Hematopoietic multipotent progenitor cell (in vitro differentiated cells): ENCODE measurements around the gene TADA2A. TPM values are rescaled to one million over a fixed set of nuclear protein-coding genes. Genes with fewer than 3 reads are reported as not detected.
A peak's percentile ranks its signal among the peaks of the same experiment; 100 is the strongest.

Experiments used
- DNase-seq, 3 donors: peaks; one replicate each; pipeline ENCODE4 v3.0.0-alpha.2; 2011 to 2015; ENCODE audit warnings: low read depth in 2 of 3, low spot score in 2 of 3
- total RNA-seq: library from RNA; depleted of rRNA; stranded (reverse); fragments of >200 nt; gene quantifications from one replicate; pipeline ENCODE4 v1.2.3, GENCODE V29; 2012

Gene TADA2A, protein sequence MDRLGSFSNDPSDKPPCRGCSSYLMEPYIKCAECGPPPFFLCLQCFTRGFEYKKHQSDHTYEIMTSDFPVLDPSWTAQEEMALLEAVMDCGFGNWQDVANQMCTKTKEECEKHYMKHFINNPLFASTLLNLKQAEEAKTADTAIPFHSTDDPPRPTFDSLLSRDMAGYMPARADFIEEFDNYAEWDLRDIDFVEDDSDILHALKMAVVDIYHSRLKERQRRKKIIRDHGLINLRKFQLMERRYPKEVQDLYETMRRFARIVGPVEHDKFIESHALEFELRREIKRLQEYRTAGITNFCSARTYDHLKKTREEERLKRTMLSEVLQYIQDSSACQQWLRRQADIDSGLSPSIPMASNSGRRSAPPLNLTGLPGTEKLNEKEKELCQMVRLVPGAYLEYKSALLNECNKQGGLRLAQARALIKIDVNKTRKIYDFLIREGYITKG
- total RNA-seq, result 10.5 TPM

DNA sequence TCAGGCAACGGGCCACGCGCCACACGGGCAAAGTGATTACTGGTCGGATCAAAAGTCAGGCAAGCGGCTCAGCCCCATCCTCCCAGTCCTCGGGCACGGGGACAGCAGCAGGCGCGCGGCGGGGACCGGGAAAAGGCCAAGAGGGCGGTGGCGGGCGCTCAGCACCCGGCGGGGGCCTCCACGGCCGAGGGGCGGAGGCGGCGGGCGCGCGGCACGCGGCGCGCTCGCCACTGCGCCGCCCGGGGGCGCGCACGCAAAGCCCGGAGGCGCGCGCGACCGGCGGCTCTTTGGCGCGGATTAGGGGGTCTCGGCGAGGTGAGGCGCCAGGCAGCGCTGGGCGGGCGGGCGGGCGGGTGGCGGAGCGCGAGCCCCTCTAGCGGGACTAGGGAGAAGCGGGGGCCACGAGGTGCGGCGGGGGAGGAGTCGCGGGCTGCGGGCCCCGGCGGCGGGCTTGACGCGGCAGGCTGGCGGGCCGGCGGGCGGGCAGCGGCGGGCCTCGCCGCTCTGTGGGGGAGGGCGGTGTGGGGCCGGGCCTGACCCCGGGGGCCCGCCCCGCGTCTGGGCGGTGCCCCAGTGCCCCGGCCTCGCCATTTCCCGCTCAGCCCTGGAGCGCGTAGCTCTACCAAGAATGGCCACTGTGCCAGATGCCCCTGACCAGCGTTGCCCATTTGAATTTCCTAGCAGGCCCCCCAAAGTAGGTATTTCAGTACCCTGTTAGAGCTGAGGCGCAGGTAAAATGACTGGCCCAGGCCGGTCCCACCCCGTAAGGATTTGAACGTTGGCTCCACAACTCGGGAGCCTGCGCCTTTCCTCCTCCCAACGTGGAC is at the start of gene TADA2A, which contains the start of gene ACACA:
Gene TADA2A, plus strand, starts transcription at position 252 of the 827 bp plus-strand sequence. CDS start 4,480 bp downstream, outside the sequence.
Gene ACACA, minus strand, starts transcription at position 202 of the 827 bp plus-strand sequence. CDS start 537 bp downstream, outside the sequence.
- peak; percentile 41 to 83 (median 82) for DNase-seq

DNA sequence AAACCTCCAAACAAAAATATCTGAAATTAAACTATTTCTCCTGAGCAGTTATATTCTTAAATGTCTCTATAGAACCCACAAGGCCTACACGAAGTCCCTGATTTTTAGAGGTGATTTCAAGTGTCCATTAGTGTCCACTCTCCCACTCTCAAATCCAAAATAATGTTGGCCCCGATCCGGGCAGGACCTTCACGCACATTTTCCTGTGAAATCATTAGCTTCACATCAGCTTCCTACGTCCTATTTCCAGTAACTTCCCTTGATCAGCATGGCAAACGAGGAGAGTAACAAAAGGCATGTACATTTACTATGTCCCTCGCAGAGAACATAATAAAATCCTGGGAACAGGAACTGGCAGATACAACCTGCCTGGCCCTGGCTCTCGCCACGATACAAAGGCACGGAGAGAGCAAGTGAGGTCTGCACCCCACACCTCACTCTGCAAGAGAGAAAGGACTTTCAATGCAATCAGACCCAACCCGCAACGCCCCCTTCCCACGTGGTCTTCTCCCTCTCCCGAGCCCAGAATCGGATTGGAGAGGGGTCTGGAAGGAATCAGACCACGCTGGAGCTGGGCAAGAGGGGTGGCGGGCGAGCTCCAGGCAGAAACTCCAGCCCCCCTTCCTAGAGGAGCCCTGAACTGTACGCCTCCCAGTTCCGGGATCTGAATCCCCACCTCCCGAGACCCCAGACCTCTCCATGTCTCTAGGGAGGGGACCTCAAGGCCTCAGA is 48.4 kb upstream of the TADA2A start:
- peak in 2 of 3 donors; percentile 24 to 52 for DNase-seq

DNA sequence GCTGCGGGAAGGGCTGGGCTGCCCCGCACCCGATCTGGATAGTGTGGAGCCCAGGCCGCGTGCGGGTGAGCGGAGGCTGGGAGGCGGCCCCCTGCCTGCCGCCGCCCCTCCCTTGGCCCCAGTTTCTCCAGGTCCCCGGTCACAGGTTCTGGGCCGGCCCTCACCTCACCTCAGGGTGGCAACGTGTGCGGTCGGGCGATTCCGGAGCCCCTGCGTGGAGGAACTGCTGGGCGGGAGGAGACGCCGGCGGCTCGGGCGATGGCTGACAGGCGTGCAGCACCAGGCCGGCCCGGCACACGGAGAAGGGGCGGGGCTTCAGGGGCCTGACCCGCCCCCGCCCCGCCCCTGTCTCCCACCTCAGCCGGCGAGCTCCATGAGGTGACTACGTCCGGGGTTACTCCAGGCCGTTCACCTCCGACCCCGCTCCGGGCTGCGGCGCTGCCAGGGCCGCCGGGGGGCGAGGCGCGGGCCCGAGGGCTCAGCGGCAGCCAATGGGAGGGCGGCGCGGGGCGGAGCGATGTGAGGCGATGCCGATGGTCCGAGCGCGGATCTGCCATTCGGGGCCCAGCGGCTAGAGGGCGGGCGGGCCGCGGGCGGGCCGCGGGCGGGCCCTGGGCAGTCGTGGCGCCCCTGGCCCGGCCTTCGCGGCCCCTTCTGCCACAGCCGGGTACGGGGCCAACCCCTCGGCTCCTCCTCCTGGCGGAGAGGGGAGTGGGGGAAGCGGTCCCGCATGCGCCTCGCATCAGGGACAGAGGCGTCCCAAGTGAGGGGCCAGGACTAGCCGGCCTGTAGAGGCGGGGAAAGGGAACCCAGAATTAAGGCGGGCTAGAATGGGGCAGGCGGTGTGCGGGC is 47.6 kb upstream of the TADA2A start:
- peak; percentile 83 to 96 (median 95) for DNase-seq

DNA sequence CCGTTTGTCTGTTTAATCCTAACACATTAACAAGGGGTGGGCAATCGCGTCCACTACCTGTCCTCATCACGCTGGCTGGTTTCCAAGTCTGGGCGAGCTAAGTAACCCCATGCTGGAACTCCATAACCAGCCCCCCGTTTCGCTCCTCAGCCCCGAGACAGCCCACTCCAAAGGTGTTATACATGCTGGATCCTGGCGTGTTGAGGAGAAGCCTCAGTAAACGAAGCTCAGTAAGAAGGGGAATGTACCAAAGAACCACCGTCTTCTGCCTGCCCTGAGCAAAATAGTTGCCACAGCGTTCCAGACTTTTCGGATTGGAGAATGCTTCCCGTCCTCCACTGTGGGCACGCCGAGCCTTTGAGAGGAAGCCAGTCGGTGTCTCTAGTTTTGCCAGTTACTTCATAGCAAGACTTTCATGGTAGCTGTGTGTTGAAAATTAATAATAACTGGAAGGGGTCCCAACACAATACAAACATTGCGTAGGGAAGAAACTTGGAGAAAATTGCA is 47.0 kb upstream of the TADA2A start:
- DNase-seq, result no peak

DNA sequence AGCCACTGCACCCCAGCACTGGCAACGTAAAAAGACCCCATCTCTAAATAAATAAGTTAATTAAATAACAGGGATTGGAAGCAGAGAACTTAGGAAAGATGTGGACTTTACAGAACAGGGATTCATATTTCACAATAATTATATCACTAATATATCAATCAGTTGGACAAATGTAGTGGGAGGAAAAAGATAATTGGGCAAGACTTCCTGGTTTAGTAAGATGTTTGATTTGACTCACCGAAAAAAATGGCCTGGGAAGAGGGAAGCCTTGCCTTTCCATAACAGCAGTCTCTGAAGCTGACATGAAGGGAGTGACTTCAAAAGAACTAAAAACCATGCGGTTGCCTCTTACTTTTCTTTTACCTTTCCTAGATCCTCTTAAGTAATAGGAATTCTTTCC is 46.1 kb upstream of the TADA2A start:
- DNase-seq, result no peak

DNA sequence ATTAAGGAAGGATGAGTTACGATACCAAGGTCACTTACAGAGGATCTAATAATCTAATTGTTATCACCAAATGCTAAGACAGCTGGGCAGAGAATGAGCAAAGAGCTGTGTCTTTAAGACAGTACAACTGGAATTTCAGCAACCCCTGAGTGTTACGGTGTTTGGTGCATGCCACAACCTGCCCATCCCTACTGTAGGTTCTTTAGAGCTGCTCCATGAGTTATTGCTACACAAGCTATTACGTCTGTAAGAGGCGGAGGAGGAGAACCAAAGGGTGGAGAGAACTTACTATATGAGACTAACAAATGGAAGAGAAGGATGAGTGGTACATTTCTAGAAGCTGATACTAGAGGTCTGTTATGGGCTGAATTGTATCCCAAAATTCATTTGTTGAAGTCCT is 45.1 kb upstream of the TADA2A start:
- DNase-seq, result no peak

DNA sequence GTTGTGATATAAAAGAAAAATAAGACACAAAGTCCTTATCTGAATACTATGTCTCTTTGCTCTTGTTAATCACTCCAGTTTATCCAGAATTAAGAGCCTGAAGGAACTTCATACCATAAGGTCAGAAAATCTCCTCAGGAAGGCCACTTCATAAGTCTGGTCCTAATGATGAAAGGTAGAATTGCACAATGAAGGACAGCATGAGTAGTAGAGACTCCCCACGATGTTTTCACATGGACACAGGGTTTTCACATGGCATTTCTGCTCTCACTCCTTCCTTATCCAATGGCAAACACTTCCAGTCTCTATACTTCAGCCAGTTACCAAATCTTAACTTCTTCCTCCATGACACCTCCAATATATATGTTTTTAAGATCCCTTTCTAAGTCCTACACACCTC is 41.1 kb upstream of the TADA2A start:
- DNase-seq, result no peak

DNA sequence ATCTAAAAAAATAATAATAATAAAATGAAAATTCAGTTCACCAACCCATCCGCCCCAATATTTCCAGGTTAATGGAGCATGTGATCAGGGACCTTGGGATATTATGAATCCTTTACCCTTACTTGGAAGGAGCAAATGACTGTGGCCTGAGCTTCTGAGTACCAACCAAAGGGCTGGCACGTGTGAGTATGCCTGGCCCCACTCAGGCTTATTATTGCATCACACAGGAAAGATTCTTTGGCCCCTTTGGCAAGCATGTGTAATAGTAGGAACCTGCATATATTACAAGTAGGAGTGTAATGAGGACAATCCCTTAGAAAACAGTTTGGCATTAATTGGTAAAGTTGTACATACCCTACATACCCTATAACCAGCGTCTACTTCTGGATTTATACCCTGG is 38.1 kb upstream of the TADA2A start:
- DNase-seq, result no peak

DNA sequence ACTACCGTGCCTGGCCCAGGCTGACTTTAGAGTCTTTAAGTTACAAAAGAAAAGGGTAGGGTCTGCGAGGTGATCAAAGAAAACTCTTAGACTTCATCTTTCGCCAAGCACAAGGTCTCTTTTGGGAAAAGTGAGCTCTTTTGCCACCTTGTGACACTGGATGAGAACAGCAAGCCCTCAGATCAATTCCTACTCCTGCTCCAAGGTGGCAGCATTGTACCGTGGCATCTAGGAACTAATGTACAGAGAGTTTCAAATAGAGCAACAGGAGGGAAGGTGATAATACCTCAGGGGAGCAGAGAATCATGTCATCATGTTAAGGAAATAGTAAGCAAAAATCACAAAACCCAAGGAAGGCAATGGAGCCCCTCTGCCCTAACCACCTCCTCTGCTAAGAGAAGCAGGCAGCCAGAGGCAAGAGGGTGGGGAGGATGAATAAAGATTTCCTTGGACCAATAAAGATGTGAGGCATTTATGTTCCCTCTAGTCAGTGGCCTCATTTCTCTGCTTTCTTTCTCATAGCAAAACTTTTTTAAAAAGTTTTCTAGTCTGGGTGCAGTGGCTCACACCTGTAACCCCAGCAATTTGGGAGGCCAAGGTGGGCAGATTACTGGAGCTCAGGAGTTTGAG is 33.0 kb upstream of the TADA2A start:
- peak; percentile 31 to 91 (median 78) for DNase-seq

DNA sequence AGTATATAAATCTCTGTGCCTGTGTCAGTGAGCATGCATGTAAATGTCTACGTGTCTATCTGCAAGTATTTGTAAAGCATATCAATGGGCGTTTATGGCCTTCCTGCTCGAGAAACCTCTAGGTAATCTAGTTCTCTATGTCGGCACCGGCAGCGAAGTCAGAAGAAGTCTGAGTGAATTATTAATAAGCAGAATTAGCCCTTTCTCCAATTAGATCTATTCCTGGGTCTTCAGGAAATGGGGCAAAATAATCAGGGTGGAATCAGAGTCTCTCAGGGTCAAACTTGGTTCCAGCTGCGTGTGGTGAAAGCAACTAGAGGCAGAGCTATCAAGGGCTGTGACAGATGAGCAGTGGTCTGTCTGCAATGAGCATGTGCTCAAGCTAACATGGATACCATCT is 31.0 kb upstream of the TADA2A start, which contains the start of gene C17orf78:
Gene C17orf78, plus strand, starts transcription at position 280 of the 400 bp plus-strand sequence. Its CDS starts 108 bp downstream, at position 388.
- DNase-seq, result no peak

DNA sequence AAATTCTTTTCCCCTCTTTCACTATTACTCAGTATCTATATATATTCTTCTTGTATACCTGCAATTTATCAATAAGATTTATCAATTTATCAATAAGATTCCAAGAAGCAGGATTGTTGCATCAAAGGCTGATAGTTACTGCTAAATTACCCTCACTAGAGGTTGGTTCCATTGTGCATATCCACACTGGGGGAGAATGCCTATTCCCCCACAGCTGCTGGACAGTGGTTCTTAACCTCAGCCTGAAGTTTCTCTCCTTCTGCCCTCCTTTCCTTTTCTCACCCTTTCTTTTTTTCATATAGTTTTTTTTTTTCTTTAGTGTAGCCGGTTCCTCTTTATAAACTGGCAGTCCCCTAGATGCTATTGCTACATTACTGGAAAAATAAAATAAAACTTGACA is 24.6 kb upstream of the TADA2A start:
- DNase-seq, result no peak

DNA sequence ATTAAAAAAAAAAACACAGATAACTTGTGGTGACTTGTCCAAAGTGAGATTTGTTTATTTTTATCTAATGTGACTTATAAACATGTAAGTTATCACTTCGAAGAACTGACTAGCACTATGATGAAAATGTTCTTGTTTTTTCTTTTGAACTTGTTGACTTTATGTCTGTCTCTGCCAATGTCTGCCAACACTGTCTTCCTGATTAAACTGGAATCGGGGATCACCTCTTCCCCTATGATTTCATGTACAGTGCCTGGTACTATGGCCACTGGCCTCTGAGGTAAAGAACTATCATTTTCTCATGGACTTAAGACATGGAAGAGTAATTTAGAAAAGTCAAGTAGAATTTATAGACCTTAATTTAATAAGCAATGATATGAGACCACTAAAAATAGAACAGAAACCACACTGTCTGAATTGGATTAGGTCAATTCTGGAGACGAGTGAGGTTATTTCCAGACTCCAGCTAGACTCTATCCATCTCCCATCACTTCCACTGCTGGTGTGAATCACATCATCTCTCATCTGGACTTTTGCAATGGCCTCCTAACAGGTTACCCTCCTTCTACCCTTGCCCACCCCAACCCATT is 22.0 kb upstream of the TADA2A start:
- DNase-seq, result no peak

DNA sequence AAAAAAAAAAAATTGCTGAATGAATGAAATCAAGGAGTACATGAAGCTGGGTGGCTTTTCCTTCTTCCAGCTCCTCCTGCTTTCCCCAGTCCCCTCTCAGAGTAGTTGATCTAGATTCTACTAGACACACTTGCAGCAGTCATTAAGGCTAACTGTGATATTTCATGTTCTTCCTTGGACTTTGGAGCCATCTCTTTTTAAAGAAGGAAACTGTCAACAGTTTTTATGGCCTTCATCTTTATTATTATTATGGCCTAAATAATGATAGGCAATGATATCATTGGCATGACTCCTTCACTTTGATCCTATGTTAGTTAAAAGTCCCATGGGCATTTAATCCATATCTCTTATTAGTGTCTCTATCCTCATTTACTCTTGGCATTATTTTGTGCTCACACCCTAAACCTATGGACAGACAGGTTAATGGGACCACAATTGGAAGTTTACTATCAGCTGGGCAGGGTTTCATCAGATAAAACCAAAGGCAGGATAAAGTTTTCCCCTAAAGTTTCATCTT is 21.2 kb upstream of the TADA2A start:
- no peak for DNase-seq

DNA sequence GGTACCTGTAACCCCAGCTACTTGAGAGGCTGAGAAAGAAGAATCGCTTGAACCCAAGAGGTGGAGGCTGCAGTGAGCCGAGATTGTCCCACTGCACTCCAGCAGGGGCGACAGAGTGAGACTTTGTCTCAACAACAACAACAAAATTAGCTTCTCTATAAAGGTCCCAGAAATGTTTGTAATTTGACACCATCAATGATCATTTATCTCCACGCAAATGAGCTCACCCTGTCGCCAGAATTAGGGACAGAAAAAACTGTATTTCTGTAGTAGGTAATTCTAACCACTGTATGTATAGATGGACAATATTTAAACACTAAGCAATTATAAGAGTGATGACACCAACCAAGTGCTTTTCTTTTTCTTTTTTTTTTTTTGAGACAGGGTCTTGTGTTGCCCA is 20.2 kb upstream of the TADA2A start:
- no peak for DNase-seq

DNA sequence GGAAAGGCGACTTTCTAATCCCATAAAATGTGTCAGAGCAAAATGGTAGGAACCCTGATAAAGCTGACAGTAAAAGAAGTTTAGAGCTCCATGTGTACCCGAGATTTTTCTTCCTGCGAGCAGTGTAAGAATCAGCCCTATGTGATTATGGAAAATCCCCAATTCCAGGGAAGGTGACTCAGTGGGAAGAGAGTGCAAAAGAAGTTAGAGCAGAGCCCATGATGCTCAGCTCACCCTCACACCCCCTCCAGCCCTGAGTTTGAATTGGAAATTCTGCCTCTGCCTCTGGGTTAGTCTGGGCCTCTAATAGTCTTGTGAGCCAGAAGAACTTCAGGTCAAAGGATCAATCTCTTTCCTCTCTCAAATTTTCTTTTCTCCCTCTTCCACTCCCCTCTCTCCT is 18.4 kb upstream of the TADA2A start:
- DNase-seq, result no peak

DNA sequence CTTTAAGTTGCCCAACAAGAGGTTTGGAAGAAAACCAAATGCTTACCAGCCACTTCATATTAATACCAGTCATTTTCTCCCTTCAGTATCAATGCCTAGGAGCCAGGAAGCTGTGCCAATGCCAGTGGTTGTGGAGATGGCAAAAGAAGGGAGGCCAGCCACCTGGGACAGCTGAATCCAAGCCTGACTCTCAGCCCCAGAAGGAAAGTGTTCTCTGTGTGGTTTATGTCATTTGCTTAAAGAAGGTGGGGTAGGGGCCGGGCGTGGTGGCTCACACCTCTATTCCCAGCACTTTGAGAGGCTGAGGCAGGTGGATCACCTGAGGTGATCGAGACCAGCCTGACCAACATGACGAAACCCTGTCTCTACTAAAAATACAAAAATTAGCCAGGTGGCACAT is 17.5 kb upstream of the TADA2A start:
- no peak for DNase-seq

DNA sequence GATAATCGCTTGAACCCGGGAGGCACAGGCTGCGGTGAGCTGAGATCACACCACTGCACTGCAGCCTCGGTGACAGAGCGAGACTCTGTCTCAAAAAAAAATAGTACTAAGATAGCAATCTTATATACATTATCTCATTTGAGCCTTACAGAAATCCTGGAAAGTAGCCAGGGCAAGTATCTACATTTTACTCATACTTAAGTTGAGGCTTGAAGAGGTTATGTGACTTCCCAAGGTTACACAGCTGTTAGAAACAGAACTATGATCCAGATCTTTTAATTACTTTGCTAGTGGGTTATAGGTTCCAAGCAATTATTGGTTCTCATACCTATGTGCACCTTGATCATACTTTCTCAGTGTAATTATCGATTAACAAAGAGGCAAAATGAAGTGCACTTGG is 15.5 kb upstream of the TADA2A start:
- no peak for DNase-seq

DNA sequence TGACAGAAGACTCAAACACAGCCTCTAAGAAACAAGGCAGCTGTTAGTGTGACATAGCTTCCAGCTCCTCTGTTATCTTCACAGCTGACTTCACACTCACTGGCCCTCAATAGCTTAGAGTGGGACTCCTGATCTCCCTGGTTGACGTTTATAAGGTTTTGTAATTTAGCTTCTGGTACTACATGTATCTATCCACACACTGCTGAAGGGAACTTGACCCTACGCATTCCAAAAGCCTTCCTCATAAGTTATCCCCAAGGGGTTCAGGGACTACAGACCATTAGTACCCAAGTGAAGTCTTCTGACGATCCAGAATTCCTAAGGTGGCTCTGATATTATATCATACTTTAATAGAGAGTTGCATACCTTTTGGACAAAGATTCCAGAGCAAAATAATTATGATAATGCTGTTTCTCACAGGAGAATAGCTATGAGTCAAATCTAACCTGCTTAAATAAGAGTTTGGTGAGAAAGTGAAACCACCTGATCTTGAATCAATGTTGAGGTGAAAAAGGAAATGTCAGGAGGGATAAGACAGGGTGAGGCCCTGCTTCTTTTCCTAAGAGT is 14.6 kb upstream of the TADA2A start:
- no peak for DNase-seq
